Natural killer cell (primary cell): ENCODE results near the gene BICDL1. TPM values are rescaled to one million over a fixed set of nuclear protein-coding genes. Genes with fewer than 3 reads are reported as not detected.
A peak's percentile ranks its signal among the peaks of the same experiment; 100 is the strongest.

ENCODE experiments used
- ATAC-seq, 3 donors: fragments of 150-1000 bp in 2 of 3; fragments of 200-7000 bp in 1 of 3; cut with Tn5 transposase; 1 replicate in 1 of 3; 2 replicates in 2 of 3; pipeline ENCODE4 v1.10.0; 2021; ENCODE audit warnings: mild to moderate bottlenecking in 2 of 3, moderate library complexity in 2 of 3
- DNase-seq, 2 donors: peaks; one replicate each; pipeline versions ENCODE4 v3.0.0 to v3.0.0-alpha.2; 2013 to 2021; ENCODE audit warnings: mixed read lengths in 1 of 2
- H3K27ac ChIP-seq: one replicate; pipeline ENCODE4 v1.5.1; 2013; ENCODE audit warnings: mild to moderate bottlenecking, low read length
- H3K27me3 ChIP-seq: one replicate; pipeline ENCODE4 v1.6.1; 2013; ENCODE audit warnings: low read length; ENCODE audit not compliant: control insufficient read depth, insufficient read depth
- H3K36me3 ChIP-seq: one replicate; pipeline ENCODE4 v1.6.1; 2013; ENCODE audit warnings: low read length; ENCODE audit not compliant: control insufficient read depth, insufficient read depth
- H3K4me1 ChIP-seq: one replicate; pipeline ENCODE4 v1.6.1; 2013; ENCODE audit warnings: low read length; ENCODE audit not compliant: control insufficient read depth, insufficient read depth
- H3K4me3 ChIP-seq: one replicate; pipeline ENCODE4 v1.5.1; 2013; ENCODE audit warnings: low read length
- H3K9me3 ChIP-seq: one replicate; pipeline ENCODE4 v1.6.1; 2013; ENCODE audit warnings: low read length; ENCODE audit not compliant: control insufficient read depth, insufficient read depth
- H3K27ac Mint-ChIP-seq, 2 donors: one replicate each; pipeline ENCODE4 v1.8.0; 2022; ENCODE audit warnings: mild to moderate bottlenecking in 2 of 2, mixed read lengths in 2 of 2, moderate library complexity in 1 of 2
- H3K27me3 Mint-ChIP-seq, 2 donors: one replicate each; pipeline ENCODE4 v1.8.0; 2022; ENCODE audit warnings: low read depth in 2 of 2, mixed read lengths in 2 of 2
- H3K36me3 Mint-ChIP-seq: one replicate; pipeline ENCODE4 v1.8.0; 2022; ENCODE audit warnings: mixed read lengths
- H3K4me1 Mint-ChIP-seq, 2 donors: one replicate each; pipeline ENCODE4 v1.8.0; 2022; ENCODE audit warnings: mixed read lengths in 2 of 2
- H3K4me3 Mint-ChIP-seq: one replicate; pipeline ENCODE4 v1.8.0; 2022; ENCODE audit warnings: mild to moderate bottlenecking, moderate library complexity, mixed read lengths
- H3K9me3 Mint-ChIP-seq, 2 donors: one replicate each; pipeline ENCODE4 v1.8.0; 2022; ENCODE audit warnings: mixed read lengths in 2 of 2
- CTCF ChIP-seq: fragments of 200-600 bp; IDR thresholded peaks from one replicate; pipeline ENCODE4 v1.8.0; 2022; ENCODE audit warnings: antibody characterized with exemption
- WGBS: methylation state at CpG from one replicate; pipeline ENCODE4 v1.1.7; 2013; ENCODE audit warnings: missing lambda C conversion rate; ENCODE audit not compliant: insufficient coverage; 5-methylcytosine and 5-hydroxymethylcytosine counted together
- intact Hi-C: fragments of 100-400 bp; cut with micrococcal nuclease; formaldehyde crosslinking; loops from one replicate; pipeline ENCODE4 v1.14.2; 2022
- total RNA-seq, 4 donors: library from RNA; stranded (reverse); fragments of 120-200 nt in 1 of 4; gene quantifications; one replicate each; pipeline versions ENCODE4 v1.2.3 to v1.2.4, GENCODE V29; 2013 to 2022

The BICDL1 gene
- total RNA-seq, 3 donors from 2014 or later (not counting 1 experiment from before 2014, with no cell fraction given): 29.3 to 37.1 (median 34.3) TPM

- DNase-seq: no peak
- no peak for TF ChIP-seq CTCF
- ATAC-seq: no peak
- no peak overlapping the region for H3K27ac Mint-ChIP-seq
- Histone ChIP-seq H3K9me3 (no peaks in the 10 kb centered on the region), H3K27ac (no peak overlapping the region), H3K4me1 (no peaks in the 10 kb centered on the region), H3K4me3 (no peak overlapping the region), H3K36me3 (peaks cover 11% of the 10 kb centered on the region), H3K27me3 (no peaks in the 10 kb centered on the region)
- H3K27me3 Mint-ChIP-seq: no peaks in the 10 kb centered on the region
- 91% methylated on average over 1 of the region's 1 CpG for WGBS
- intact Hi-C loops: no loop called here
- no peak overlapping the region for H3K4me3 Mint-ChIP-seq
- H3K4me1 Mint-ChIP-seq: no peaks in the 10 kb centered on the region
- H3K36me3 Mint-ChIP-seq: no peaks in the 10 kb centered on the region
- H3K9me3 Mint-ChIP-seq: no peaks in the 10 kb centered on the region
Observed at GRCh38 chr12:120065472-120065871, 76.4 kb downstream of the BICDL1 start.

- H3K27me3 Mint-ChIP-seq: no peaks in the 10 kb centered on the region
- TF ChIP-seq CTCF: no peak
- no peaks in the 10 kb centered on the region for H3K9me3 ChIP-seq
- H3K36me3 Mint-ChIP-seq: no peaks in the 10 kb centered on the region
- H3K4me3 ChIP-seq: no peak overlapping the region
- no peak overlapping the region for H3K4me3 Mint-ChIP-seq
- H3K4me1 Mint-ChIP-seq: no peaks in the 10 kb centered on the region
- intact Hi-C loops: no loop called here
- WGBS: 95% methylated on average over 2 of the region's 2 CpGs
- ATAC-seq (no peak), DNase-seq (no peak)
- H3K27ac ChIP-seq: no peak overlapping the region
- peaks cover 11% of the 10 kb centered on the region for H3K36me3 ChIP-seq
- H3K27me3 ChIP-seq: no peaks in the 10 kb centered on the region
- H3K27ac Mint-ChIP-seq: no peak overlapping the region
- no peaks in the 10 kb centered on the region for H3K9me3 Mint-ChIP-seq
- H3K4me1 ChIP-seq: no peaks in the 10 kb centered on the region
Observed at GRCh38 chr12:120066341-120066740, 77.3 kb downstream of the BICDL1 start.

DNA sequence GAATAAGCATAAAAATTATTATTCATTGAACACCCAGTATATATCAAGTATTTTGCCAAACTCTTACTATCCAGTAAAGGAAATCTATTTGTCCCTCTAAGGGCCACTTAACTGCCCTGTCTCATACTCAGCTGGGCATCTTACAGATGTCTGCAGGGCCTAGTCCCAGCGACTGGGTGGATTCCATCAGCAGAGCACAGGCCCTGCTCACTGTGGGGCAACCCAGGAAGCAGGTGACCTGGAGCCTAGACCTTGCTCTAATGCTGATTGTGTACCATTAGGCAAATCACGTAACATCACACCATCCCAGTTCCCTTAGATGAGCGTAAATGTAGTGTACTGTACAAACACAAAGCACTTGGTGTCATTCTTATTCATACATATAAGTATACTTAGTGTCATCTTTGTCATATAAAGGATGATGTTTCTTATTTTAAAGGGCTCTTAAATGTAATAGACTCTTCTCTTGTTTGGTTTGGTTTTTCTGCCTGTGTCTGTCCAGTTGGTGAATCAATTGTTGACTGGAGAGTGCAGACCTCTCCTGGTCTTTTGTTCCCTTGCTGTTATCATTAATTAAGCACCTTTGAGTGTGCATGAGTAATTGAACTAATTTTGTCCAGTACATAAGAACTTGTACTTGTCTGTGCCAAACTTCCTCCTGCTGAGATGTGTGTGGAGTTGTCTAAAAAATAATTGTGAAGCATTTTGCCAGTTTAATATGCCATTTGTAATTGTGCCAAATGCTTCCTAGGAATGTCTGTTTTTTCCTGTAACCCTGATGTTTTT lies 78.2 kb downstream of the BICDL1 start:
- Mint-ChIP-seq H3K9me3 (no peaks in the 10 kb centered on the region), H3K27me3 (no peaks in the 10 kb centered on the region), H3K4me3 (no peak overlapping the region), H3K36me3 (no peaks in the 10 kb centered on the region), H3K27ac (no peak overlapping the region), H3K4me1 (no peaks in the 10 kb centered on the region)
- Histone ChIP-seq H3K27me3 (no peaks in the 10 kb centered on the region), H3K9me3 (no peaks in the 10 kb centered on the region), H3K27ac (no peak overlapping the region), H3K4me3 (no peak overlapping the region), H3K36me3 (peaks cover 17% of the 10 kb centered on the region), H3K4me1 (no peaks in the 10 kb centered on the region)
- no peak for TF ChIP-seq CTCF
- ATAC-seq: peak in 1 of 3 donors; percentile 37
- 97% methylated on average over 2 of the region's 3 CpGs for WGBS
- DNase-seq: no peak
- intact Hi-C loops: no loop called here

DNA sequence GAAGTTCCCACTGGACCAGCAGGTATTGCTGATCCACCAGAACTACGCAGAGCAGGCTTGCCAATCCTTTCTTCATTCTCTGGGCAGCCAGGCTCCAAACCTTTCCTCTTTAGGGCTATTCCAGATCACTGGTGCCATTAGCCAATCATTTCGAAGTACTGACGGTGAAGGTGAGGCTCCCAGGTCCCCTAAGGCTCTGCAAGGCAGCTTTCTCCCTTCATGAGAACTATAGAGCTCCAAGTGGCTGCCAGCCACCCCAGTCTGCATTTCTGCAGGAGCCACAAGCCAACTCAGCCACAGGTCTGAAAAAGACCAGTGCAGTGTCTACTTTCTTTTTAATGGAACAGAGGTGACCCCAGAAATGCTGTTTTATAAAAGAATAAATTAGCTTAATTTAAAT lies 78.9 kb downstream of the BICDL1 start:
- H3K9me3 Mint-ChIP-seq: no peaks in the 10 kb centered on the region
- TF ChIP-seq CTCF: no peak
- no peaks in the 10 kb centered on the region for H3K36me3 Mint-ChIP-seq

More for the DNA sequence above, 78.9 kb downstream of the BICDL1 start:
- Mint-ChIP-seq H3K4me1 (no peaks in the 10 kb centered on the region), H3K27ac (no peak overlapping the region), H3K27me3 (no peaks in the 10 kb centered on the region), H3K4me3 (no peak overlapping the region)
- 96% methylated on average over 3 of the region's 3 CpGs for WGBS
- Histone ChIP-seq H3K9me3 (no peaks in the 10 kb centered on the region), H3K27me3 (no peaks in the 10 kb centered on the region), H3K4me1 (no peaks in the 10 kb centered on the region), H3K27ac (no peak overlapping the region), H3K36me3 (peaks cover 22% of the 10 kb centered on the region), H3K4me3 (no peak overlapping the region)
- DNase-seq: no peak
- ATAC-seq: no peak
- intact Hi-C loops: no loop called here
